Right renal cortex interstitium (tissue), 3 donors: ENCODE results near the gene PLD5. TPM values are rescaled to one million over a fixed set of nuclear protein-coding genes. Genes with fewer than 3 reads are reported as not detected.
"Not testable (repeated sequence)": the region's sequence is repeated elsewhere in the genome, so short reads cannot be mapped to it uniquely, and the experiment has no call there.

ENCODE experiments used
- DNase-seq, 3 donors: peaks; one replicate each; pipeline ENCODE4 v3.0.0-alpha.2; 2013; ENCODE audit warnings: low read depth in 3 of 3, low spot score in 2 of 3
- polyA plus RNA-seq, 3 donors: library from polyadenylated mRNA; unstranded; fragments of 120-200 nt; gene quantifications; one replicate each; pipeline ENCODE4 v1.2.1, GENCODE V29; 2013; ENCODE audit not compliant: insufficient read length in 3 of 3

PLD5 gene
- polyA plus RNA-seq, 3 donors = 0.94 to 1.5 (median 1.4) TPM

- DNase-seq = not testable (repeated sequence)
Measured at GRCh38 chr1:242179767-242180166, 344.7 kb downstream of the PLD5 start.

DNA sequence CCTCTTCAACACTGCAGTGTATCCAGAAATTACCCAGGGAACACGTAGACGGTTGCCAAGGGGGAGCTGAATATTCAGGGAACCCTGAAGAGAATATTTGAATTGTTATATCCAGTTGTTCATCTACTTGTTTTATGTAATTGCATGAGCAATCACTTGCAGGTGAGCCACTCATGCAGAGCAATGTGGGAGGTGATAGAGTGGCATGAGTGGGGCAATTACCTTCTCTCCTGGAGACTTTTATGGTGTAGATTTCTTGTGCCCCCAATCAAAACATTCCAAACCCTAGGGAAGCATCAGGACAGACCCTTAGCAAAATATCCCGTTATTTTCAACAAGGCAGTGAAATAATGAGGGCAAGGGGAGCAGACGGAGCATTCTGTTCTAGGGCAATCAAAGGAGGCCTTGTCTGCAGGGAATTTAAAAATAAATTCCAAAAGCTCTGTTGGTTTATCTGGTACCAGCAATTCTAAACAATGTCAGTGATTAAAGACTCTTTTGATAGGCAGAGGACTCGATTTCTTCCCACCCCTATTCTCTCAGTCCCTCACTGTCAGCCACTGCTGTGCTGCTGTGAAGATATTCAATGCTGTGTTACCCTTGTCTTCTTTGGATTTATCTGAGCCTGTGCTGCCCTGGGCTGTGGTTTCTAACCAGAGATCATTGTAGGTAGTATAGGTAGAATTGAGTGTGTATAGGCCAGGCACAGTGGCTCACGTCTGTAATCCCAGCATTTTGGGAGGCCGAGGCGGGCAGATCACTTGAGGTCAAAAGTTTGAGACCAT, 345.4 kb downstream of the PLD5 start:
- DNase-seq = no peak

- no peak for DNase-seq
Measured at GRCh38 chr1:242178436-242178835, 346.1 kb downstream of the PLD5 start.

GRCh38 chr1:242162140-242162539, 362.4 kb downstream of the PLD5 start:
- no peak for DNase-seq

- no peak for DNase-seq
Measured at GRCh38 chr1:242147096-242147976, 377.2 kb downstream of the PLD5 start.

- no peak for DNase-seq
Measured at GRCh38 chr1:242146652-242147051, 377.8 kb downstream of the PLD5 start.

GRCh38 chr1:242140836-242141235, 383.7 kb downstream of the PLD5 start:
- no peak for DNase-seq

DNA sequence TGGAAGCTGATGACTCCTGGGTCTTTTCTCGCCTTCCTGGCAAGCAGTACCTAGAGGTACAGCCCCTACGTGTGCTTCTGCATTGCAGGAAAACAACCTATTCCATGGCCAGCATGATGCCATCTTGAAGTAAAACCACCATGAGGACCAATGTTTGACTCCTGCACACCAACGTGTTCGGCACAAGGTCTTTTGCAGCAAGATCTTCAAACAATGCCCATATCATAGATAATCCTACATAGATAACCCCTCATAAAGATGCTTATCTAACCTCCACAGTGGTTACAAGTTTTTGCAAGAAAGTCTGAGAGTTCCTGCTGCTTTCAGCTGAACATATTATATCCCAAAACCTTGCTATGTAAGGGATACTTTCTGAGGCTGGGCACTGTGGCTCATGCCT, 384.5 kb downstream of the PLD5 start:
- DNase-seq = no peak

GRCh38 chr1:242139442-242139841, 385.1 kb downstream of the PLD5 start:
- no peak for DNase-seq

DNA sequence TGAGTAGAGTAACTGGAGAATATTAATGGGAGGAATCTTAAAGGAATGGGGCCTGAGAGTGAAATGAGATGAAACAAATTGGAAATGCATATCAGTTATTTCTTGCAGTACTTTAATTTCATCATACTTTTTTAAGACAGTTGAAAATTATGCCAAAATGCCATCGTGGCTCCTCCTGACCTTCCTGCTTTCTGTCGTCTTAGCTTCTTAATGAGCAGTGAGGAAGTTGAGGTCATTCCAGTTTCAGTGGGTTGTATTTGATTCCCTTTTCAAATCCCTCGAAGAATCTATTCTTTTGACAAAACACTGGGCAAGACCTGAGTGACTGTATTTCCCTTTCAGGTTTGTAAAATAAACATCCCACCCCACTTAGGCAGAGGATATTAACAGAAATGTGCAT, 390.7 kb downstream of the PLD5 start:
- no peak for DNase-seq

- DNase-seq = no peak
Measured at GRCh38 chr1:242133351-242133750, 391.1 kb downstream of the PLD5 start.

GRCh38 chr1:242132121-242132817, 392.2 kb downstream of the PLD5 start:
- DNase-seq = no peak

GRCh38 chr1:242128951-242129502, 395.5 kb downstream of the PLD5 start:
- no peak for DNase-seq

DNA sequence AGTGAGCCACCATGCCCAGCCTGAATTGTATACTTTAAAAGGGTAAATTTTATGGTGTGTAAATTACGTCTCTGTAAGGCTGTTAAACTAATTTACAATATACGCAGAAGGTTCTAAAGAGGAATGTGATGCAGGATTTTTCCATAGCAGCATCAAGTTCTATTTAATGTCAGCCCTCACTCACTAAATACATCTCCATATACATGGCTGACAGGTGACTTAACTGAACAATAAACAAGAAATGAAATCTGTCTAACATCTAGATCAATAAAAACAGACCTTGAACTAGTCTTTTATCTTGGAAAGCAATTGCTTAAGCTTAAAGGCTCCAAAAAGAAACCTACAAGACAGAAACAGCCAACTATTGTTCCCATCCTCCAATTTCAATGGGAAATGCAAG, 404.1 kb downstream of the PLD5 start:
- no peak for DNase-seq

GRCh38 chr1:242100921-242101320, 423.6 kb downstream of the PLD5 start:
- DNase-seq = no peak

DNA sequence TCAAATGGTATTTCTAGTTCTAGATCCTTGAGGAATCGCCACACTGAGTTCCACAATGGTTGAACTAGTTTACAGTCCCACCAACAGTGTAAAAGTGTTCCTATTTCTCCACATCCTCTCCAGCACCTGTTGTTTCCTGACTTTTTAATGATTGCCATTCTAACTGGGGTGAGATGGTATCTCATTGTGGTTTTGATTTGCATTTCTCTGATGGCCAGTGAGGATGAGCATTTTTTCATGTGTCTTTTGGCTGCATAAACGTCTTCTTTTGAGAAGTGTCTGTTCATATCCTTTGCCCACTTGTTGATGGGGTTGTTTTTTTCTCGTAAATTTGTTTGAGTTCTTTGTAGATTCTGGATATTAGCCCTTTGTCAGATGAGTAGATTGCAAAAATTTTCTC, 427.2 kb downstream of the PLD5 start:
- DNase-seq = not testable (repeated sequence)

GRCh38 chr1:242093116-242093515, 431.4 kb downstream of the PLD5 start:
- DNase-seq = no peak

GRCh38 chr1:242089911-242090310, 434.6 kb downstream of the PLD5 start:
- no peak for DNase-seq

- no peak for DNase-seq
Measured at GRCh38 chr1:242088875-242089274, 435.6 kb downstream of the PLD5 start.

DNA sequence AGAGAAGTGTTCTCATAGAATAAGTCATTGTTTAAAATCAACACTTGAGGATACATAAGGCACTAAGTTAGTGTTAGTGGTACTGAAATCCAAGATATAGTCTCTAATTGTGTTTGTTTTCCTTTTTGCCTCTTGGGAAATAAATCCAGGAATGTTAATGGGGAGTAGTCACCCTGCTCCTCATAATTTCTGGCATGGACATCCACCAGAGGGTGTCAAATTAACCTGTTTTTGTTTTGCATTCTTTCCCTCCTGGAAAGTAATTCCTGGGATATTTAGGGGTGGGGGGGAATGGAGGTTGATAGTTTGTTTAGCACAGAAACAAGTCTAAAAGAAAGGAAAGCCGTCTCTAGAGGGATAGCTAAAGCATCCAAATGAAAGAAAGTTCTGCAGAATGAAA, 437.8 kb downstream of the PLD5 start:
- DNase-seq = no peak

DNA sequence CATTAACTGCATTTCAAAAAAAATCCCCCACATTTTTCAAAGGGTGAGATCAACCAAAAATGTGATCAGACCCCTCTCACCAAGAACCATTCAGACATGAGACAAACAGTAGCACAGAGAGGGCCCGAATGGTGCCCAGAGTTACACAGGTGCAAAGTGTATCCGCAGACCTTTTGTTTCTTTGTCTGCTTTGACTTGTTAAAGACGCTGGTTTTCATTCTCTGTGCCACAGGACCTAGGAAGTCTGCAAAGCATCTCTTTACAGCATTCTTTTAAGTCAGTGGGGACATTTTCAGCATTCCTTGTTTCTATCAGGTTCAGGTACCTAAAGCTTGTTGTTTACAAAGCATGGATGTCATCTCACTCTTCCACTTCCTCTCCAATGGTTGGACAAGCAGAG, 438.4 kb downstream of the PLD5 start:
- DNase-seq = no peak
